Measurements from ENCODE around the gene ID3. TPM values are rescaled to one million over a fixed set of nuclear protein-coding genes. Genes with fewer than 3 reads are reported as not detected.

ID3 gene
- total and polyA plus RNA-seq, 12 donors, result 28.8 to 213 (median 109) TPM

DNA sequence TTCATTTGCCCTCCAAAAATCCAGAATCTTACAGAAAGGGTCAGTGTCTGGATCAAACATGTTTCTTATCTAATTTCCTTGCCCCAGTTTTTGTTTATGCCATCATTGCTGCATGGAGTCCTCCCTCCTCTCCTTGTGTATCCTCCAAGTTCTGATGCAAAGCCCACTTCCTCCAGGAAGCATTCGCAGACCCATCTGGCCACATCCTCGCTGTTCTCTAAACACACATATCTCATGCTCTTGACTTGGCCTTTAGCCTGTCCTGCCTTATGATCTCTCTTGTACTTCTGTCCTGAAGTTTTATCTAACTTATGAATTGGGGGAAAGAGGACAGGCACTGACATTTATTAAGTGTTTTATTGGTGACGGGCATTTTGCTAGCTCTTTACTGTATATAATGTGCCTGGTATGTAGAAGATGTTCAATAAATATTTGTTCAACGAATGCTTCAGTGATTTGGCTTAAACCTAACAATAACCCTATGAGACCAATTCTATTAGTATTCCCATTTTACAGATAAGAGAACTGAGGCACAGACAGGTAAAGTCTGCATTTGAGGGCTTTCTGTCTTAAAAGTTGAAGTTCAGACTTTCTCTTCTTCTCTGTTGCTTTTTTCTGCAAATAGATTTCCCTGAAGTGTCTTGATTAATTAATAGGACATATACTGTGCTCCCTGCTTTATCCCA, 19.2 kb upstream of the ID3 start:
- 56 to 75% (median 65%) methylated on average over 4 of the region's 4 CpGs for WGBS, 4 donors
- intact Hi-C loops (cut with DNase I), result no loop called here
- Histone ChIP-seq H3K4me3 (no peak overlapping the region), H3K4me1 (replicated peaks in 1 of 2) (peaks cover 11 to 23% of the 10 kb centered on the region in 2 donors), H3K27ac (peak overlapping the region in 2 of 5 donors; percentile 82 to 94), H3K9me3 (replicated peaks in 1 of 3) (no peaks in the 10 kb centered on the region), H3K36me3 (replicated peaks in 1 of 2) (no peaks in the 10 kb centered on the region), H3K27me3 (no peaks in the 10 kb centered on the region)
- DNase-seq, result no peak
- TF ChIP-seq, protein P1, sequence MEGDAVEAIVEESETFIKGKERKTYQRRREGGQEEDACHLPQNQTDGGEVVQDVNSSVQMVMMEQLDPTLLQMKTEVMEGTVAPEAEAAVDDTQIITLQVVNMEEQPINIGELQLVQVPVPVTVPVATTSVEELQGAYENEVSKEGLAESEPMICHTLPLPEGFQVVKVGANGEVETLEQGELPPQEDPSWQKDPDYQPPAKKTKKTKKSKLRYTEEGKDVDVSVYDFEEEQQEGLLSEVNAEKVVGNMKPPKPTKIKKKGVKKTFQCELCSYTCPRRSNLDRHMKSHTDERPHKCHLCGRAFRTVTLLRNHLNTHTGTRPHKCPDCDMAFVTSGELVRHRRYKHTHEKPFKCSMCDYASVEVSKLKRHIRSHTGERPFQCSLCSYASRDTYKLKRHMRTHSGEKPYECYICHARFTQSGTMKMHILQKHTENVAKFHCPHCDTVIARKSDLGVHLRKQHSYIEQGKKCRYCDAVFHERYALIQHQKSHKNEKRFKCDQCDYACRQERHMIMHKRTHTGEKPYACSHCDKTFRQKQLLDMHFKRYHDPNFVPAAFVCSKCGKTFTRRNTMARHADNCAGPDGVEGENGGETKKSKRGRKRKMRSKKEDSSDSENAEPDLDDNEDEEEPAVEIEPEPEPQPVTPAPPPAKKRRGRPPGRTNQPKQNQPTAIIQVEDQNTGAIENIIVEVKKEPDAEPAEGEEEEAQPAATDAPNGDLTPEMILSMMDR (IDR thresholded peaks at IDR 0.05), result no peak
- TF ChIP-seq POLR2A (IDR thresholded peaks at IDR 0.05), result no peak

DNA sequence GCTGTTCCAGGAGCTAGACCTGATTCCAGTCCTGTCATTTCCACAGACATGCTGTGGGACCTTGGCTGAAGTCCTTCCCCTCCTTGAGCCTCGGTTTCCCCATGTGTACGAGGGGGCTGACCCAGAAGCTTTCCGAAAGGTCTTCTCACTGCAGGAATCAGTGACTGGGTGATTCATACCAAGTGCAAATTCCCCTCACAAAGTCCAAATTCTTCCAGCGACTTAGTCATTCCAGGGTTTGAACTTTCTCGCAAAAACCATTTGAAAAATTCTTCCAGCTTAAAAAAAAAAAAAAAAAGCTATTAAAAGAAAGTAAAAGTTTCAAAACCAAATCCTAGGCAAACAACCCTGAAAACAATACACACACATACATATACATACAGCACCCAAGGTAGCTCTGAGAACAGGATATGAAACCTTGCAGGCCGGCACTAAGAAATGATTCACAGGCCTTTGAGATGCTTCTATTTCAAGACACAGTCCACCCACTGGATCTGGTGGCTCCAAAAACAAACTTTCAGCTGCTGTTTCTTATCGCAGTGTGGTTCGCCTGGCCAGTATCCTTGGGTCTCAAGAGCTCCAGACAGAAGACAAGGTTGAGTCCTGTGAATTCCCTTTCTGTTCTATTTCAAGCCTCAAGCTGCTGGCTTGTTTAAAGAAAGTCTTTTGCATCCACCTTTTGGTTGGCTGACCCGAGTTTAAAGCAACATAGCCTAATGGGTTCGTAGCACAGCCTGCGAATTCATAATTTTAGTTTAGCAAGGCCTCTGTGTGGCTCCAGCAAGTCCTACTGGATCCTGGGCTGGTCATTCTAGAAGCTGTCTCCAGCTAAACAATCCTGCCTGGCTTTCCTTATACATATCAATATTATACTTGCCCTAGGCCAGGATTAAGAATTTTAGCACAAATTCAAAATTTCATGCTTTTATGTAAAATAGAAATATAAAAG, 18.0 kb upstream of the ID3 start:
- 27 to 34% (median 29%) methylated on average over 11 of the region's 11 CpGs for WGBS, 4 donors
- TF ChIP-seq POLR2A (IDR thresholded peaks at IDR 0.05), result peak in 1 of 2 donors; percentile 33
- TF ChIP-seq, protein P1 (IDR thresholded peaks at IDR 0.05), result no peak
- Histone ChIP-seq H3K27ac (peak overlapping the region in 4 of 5 donors; percentile 44 to 94 (median 77)), H3K4me3 (no peak overlapping the region), H3K9me3 (replicated peaks in 1 of 3) (no peaks in the 10 kb centered on the region), H3K27me3 (no peaks in the 10 kb centered on the region), H3K4me1 (replicated peaks in 1 of 2) (peaks cover 11 to 23% of the 10 kb centered on the region in 2 donors), H3K36me3 (replicated peaks in 1 of 2) (no peaks in the 10 kb centered on the region)
- peak in 5 of 7 donors; percentile 35 to 66 (median 45) for DNase-seq
- intact Hi-C loops (cut with DNase I), result no loop called here

DNA sequence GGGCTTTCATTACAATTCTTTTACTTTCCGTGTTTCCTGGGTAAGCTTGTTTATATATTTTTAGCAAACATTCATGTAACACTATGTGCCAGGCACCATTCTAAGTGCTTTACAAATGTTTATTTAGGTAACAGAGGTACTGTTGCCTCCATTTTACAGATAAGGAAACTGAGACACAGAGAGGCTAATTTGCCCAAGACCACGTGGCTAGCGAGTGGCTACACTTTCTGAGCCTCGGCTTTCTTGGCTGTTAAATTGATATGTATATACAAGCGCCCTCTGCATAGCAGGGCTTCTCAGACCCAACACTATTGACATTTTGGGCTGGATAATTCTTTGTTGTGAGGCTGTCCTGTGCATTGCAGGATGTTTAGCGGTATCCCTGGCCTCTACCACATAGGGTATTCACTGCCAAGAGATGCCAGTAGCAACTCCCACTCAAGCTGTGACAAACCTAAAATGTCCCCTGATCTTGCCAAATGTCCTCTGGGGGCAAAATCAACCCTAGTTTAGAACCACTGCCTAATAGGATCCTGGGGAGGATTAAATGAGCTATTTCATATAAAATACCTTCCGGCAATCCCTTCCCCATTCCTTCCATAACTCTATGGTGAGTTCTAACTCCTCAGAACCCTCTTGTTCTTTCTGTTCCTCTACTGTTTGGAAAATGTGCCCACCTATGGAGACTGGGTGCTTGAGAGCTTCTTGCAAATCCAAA, 17.2 kb upstream of the ID3 start:
- Histone ChIP-seq H3K36me3 (replicated peaks in 1 of 2) (no peaks in the 10 kb centered on the region), H3K4me3 (no peak overlapping the region), H3K4me1 (replicated peaks in 1 of 2) (peaks cover 11 to 23% of the 10 kb centered on the region in 2 donors), H3K9me3 (replicated peaks in 1 of 3) (no peaks in the 10 kb centered on the region), H3K27me3 (no peaks in the 10 kb centered on the region), H3K27ac (peak overlapping the region in 4 of 5 donors; percentile 44 to 94 (median 77))
- no peak for DNase-seq
- no peak for TF ChIP-seq POLR2A (IDR thresholded peaks at IDR 0.05)
- TF ChIP-seq, protein P1 (IDR thresholded peaks at IDR 0.05), result no peak
- intact Hi-C loops (cut with DNase I), result no loop called here
- WGBS, 4 donors, result 87 to 91% (median 87%) methylated on average over 6 to 7 of the region's 7 CpGs
